Measurements from ENCODE around the gene CEP126.

- TF ChIP-seq, protein P1, sequence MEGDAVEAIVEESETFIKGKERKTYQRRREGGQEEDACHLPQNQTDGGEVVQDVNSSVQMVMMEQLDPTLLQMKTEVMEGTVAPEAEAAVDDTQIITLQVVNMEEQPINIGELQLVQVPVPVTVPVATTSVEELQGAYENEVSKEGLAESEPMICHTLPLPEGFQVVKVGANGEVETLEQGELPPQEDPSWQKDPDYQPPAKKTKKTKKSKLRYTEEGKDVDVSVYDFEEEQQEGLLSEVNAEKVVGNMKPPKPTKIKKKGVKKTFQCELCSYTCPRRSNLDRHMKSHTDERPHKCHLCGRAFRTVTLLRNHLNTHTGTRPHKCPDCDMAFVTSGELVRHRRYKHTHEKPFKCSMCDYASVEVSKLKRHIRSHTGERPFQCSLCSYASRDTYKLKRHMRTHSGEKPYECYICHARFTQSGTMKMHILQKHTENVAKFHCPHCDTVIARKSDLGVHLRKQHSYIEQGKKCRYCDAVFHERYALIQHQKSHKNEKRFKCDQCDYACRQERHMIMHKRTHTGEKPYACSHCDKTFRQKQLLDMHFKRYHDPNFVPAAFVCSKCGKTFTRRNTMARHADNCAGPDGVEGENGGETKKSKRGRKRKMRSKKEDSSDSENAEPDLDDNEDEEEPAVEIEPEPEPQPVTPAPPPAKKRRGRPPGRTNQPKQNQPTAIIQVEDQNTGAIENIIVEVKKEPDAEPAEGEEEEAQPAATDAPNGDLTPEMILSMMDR (IDR thresholded peaks at IDR 0.05; ENCODE audit: insufficient read depth, low read length): no peak
- TF ChIP-seq GABPA (IDR thresholded peaks at IDR 0.05; ENCODE audit: low read depth) (no peak), POLR2AphosphoS5 (IDR thresholded peaks at IDR 0.05; ENCODE audit: low read depth) (no peak), SPI1 (IDR thresholded peaks at IDR 0.05; ENCODE audit: borderline replicate concordance, low read depth) (no peak)
- TF ChIP-seq, protein P2, sequence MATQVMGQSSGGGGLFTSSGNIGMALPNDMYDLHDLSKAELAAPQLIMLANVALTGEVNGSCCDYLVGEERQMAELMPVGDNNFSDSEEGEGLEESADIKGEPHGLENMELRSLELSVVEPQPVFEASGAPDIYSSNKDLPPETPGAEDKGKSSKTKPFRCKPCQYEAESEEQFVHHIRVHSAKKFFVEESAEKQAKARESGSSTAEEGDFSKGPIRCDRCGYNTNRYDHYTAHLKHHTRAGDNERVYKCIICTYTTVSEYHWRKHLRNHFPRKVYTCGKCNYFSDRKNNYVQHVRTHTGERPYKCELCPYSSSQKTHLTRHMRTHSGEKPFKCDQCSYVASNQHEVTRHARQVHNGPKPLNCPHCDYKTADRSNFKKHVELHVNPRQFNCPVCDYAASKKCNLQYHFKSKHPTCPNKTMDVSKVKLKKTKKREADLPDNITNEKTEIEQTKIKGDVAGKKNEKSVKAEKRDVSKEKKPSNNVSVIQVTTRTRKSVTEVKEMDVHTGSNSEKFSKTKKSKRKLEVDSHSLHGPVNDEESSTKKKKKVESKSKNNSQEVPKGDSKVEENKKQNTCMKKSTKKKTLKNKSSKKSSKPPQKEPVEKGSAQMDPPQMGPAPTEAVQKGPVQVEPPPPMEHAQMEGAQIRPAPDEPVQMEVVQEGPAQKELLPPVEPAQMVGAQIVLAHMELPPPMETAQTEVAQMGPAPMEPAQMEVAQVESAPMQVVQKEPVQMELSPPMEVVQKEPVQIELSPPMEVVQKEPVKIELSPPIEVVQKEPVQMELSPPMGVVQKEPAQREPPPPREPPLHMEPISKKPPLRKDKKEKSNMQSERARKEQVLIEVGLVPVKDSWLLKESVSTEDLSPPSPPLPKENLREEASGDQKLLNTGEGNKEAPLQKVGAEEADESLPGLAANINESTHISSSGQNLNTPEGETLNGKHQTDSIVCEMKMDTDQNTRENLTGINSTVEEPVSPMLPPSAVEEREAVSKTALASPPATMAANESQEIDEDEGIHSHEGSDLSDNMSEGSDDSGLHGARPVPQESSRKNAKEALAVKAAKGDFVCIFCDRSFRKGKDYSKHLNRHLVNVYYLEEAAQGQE (IDR thresholded peaks at IDR 0.05; ENCODE audit: insufficient replicate concordance, low read depth): no peak
These were observed 132.6 kb downstream of the CEP126 start, which contains the start of gene CFAP300 for GRCh38 chr11:102047305-102047924.

Measured in HL-60 (cell line).